HepG2 (cell line): Measurements from ENCODE around the gene WWP2. TPM values are rescaled to one million over a fixed set of nuclear protein-coding genes. Genes with fewer than 3 reads are reported as not detected.

ENCODE experiments used
- ATAC-seq: fragments of 200-7000 bp; cut with Tn5 transposase; 3 replicates; pipeline ENCODE4 v1.9.1; 2020; ENCODE audit warnings: mild to moderate bottlenecking, moderate library complexity
- BruUV-seq: library from RNA; stranded (reverse); fragments of 400-500 nt; replicated peaks from 2 replicates; lab custom pipeline; 2021; lab: Mats Ljungman, UMichigan
- CTCF ChIA-PET: fragments of 300-600 bp; formaldehyde crosslinking; extraction: SDS; loops from one replicate; lab custom pipeline; 2021; ENCODE audit warnings: low total read pairs, inconsistent platforms, low intra/inter-chr PET ratio; lab: Yijun Ruan, JAX
- POLR2A ChIA-PET: fragments of 350-600 bp; sonication (Branson Sonifier 250); formaldehyde crosslinking; loops from one replicate; lab custom pipeline; 2020; ENCODE audit warnings: antibody characterized with exemption, inconsistent platforms; lab: Yijun Ruan, JAX
- DNase-seq: peaks from one replicate; pipeline ENCODE4 v3.0.0-alpha.2; 2015; ENCODE audit warnings: low spot score
- FAIRE-seq: peaks from 3 replicates; lab custom pipeline; 2011; peaks lifted over from hg19 to GRCh38; lab: Jason Lieb, UNC
- H2AFZ ChIP-seq: one replicate; pipeline ENCODE4 v1.6.1; 2011; ENCODE audit warnings: low read length, inconsistent platforms
- H3K27ac ChIP-seq: fragments of 300-600 bp; 3 replicates; pipeline ENCODE4 v1.8.0; 2011; ENCODE audit warnings: mixed run types, mild to moderate bottlenecking, mixed read lengths, low read length, inconsistent platforms; ENCODE audit not compliant: insufficient read depth; ENCODE audit errors: extremely low read length
- H3K27me3 ChIP-seq, 2 experiments: fragments of 200-600 bp in 1 of 2; 2 replicates in 1 of 2; 3 replicates in 1 of 2; pipeline versions ENCODE4 v1.6.0 to v1.8.0; 2011; ENCODE audit warnings: low read length in 2 of 2, mild to moderate bottlenecking in 2 of 2, moderate library complexity in 2 of 2, inconsistent platforms in 1 of 2; ENCODE audit not compliant: insufficient read depth in 2 of 2, control insufficient read depth in 1 of 2
- H3K36me3 ChIP-seq, 2 experiments: fragments of 200-600 bp in 1 of 2; replicated peaks in 1 of 2; 2 replicates in 1 of 2; 3 replicates in 1 of 2; pipeline versions ENCODE4 v1.5.1 to v1.8.0; 2011; ENCODE audit warnings: low read length in 2 of 2, inconsistent platforms in 1 of 2; ENCODE audit not compliant: insufficient read depth in 2 of 2, control insufficient read depth in 1 of 2
- H3K4me1 ChIP-seq: 2 replicates; pipeline ENCODE4 v1.5.1; 2012; ENCODE audit warnings: low read length, inconsistent platforms; ENCODE audit not compliant: insufficient read depth
- H3K4me2 ChIP-seq: 2 replicates; pipeline ENCODE4 v1.6.0; 2011; ENCODE audit warnings: low read depth, low read length, inconsistent platforms
- H3K4me3 ChIP-seq, 3 experiments: fragments of 200-600 bp in 1 of 3; sonication (generic), shearing (Covaris generic) in 1 of 3; replicated peaks in 1 of 3; 2 replicates each; pipeline ENCODE4 v1.5.1; 2011 to 2016; ENCODE audit warnings: low read length in 3 of 3, inconsistent platforms in 2 of 3, low read depth in 2 of 3, mild to moderate bottlenecking in 2 of 3, control low read depth in 1 of 3, mixed read lengths in 1 of 3; ENCODE audit not compliant: insufficient read depth in 1 of 3
- H3K79me2 ChIP-seq: one replicate; pipeline ENCODE4 v1.6.1; 2011; ENCODE audit warnings: low read length, inconsistent platforms; ENCODE audit not compliant: insufficient read depth
- H3K9ac ChIP-seq: 2 replicates; pipeline ENCODE4 v1.6.0; 2011; ENCODE audit warnings: mild to moderate bottlenecking, low read depth, low read length, inconsistent platforms; ENCODE audit not compliant: insufficient read depth
- H3K9me3 ChIP-seq: 2 replicates; pipeline ENCODE4 v1.5.1; 2012; ENCODE audit warnings: mild to moderate bottlenecking, low read length
- H4K20me1 ChIP-seq: 2 replicates; pipeline ENCODE4 v1.6.0; 2011; ENCODE audit warnings: inconsistent platforms, mild to moderate bottlenecking, low read length, moderate library complexity; ENCODE audit not compliant: insufficient read depth
- CHD4 ChIP-seq: fragments of 200-600 bp; sonication (generic); IDR thresholded peaks from 2 replicates; pipeline ENCODE4 v1.7.0; 2017; ENCODE audit warnings: mild to moderate bottlenecking, low read length, borderline replicate concordance
- GATAD1 ChIP-seq: IDR thresholded peaks from 2 replicates; pipeline ENCODE4 v1.6.1; 2016; ENCODE audit warnings: missing genetic modification reagents, missing compliant biosample characterization
- KDM1A ChIP-seq: IDR thresholded peaks from 2 replicates; pipeline ENCODE4 v1.6.1; 2016; ENCODE audit warnings: missing compliant biosample characterization
- SAFB2 ChIP-seq: sonication (generic); formaldehyde crosslinking; IDR thresholded peaks from 2 replicates; pipeline ENCODE4 v1.5.1; 2020; ENCODE audit warnings: missing genetic modification reagents, low read depth, mild to moderate bottlenecking, borderline replicate concordance
- TEAD2 ChIP-seq: sonication (generic); formaldehyde crosslinking; IDR thresholded peaks from 2 replicates; pipeline ENCODE4 v1.9.0; 2021; ENCODE audit warnings: missing genetic modification reagents
- ZNF33A ChIP-seq: sonication (generic); formaldehyde crosslinking; IDR thresholded peaks from 2 replicates; pipeline ENCODE4 v1.5.1; 2020; ENCODE audit warnings: missing genetic modification reagents, mild to moderate bottlenecking, moderate library complexity, borderline replicate concordance
- ZNF501 ChIP-seq: sonication (generic); formaldehyde crosslinking; IDR thresholded peaks from 2 replicates; pipeline ENCODE4 v1.5.1; 2020; ENCODE audit warnings: mild to moderate bottlenecking, moderate library complexity, missing genetic modification reagents
- ZNF75D ChIP-seq: sonication (generic); formaldehyde crosslinking; IDR thresholded peaks from 2 replicates; pipeline ENCODE4 v1.8.1; 2023; ENCODE audit warnings: missing genetic modification reagents, mild to moderate bottlenecking, borderline replicate concordance
- ZNF788 ChIP-seq: sonication (generic); formaldehyde crosslinking; IDR thresholded peaks from 2 replicates; pipeline ENCODE4 v1.5.0; 2020; ENCODE audit warnings: mild to moderate bottlenecking, missing genetic modification reagents, borderline replicate concordance
- WGBS: methylation state at CpG from one replicate; pipeline ENCODE4 v1.1.6; 2017; ENCODE audit warnings: low lambda C conversion rate; 5-methylcytosine and 5-hydroxymethylcytosine counted together
- in situ Hi-C: cut with HindIII; loops from 2 replicates; pipeline ENCODE4 v1.10.0; 2017; ENCODE audit warnings: low pct_unique_long_range_greater_than_20kb; ENCODE audit not compliant: extremely low pct_ligation_motif_present
- intact Hi-C: fragments of 100-400 bp; cut with micrococcal nuclease; formaldehyde crosslinking; loops from one replicate; pipeline ENCODE4 v1.10.0; 2022; ENCODE audit not compliant: unreplicated experiment
- polyA plus RNA-seq, 8 experiments: library from polyadenylated mRNA; depleted of rRNA in 3 of 8; stranded (reverse) in 7 of 8; unstranded in 1 of 8; fragments of >200 nt; fragmentation: Illumina TruSeq in 4 of 8; extraction: Trizol in 4 of 8; gene quantifications; 2 replicates each; pipeline versions ENCODE4 v1.2.1 to v1.2.3, GENCODE V29; 2011 to 2016; ENCODE audit warnings: low read depth in 4 of 8, missing spikeins in 1 of 8, mixed read lengths in 1 of 8; ENCODE audit not compliant: insufficient read depth in 1 of 8
- total RNA-seq, 5 experiments: library from RNA; depleted of rRNA; stranded (reverse); fragments of >200 nt; fragmentation: Illumina TruSeq; extraction: Trizol; gene quantifications; 2 replicates each; pipeline ENCODE4 v1.2.3, GENCODE V29; 2016; ENCODE audit warnings: low read depth in 1 of 5
- TF ChIP-seq, protein P1 (sequence below), 2 experiments: sonication (generic) in 1 of 2; formaldehyde crosslinking in 1 of 2; IDR thresholded peaks; 2 replicates each; pipeline versions ENCODE4 v1.6.1 to v1.9.0; 2014 to 2022; ENCODE audit warnings: antibody characterized with exemption in 1 of 2, borderline replicate concordance in 1 of 2, inconsistent platforms in 1 of 2, low read depth in 1 of 2, missing genetic modification reagents in 1 of 2
- TF ChIP-seq, protein P2 (sequence below): sonication (generic); formaldehyde crosslinking; IDR thresholded peaks from 2 replicates; pipeline ENCODE4 v1.4.0; 2020; ENCODE audit warnings: mild to moderate bottlenecking, missing genetic modification reagents
- TF ChIP-seq, protein P3 (sequence below): IDR thresholded peaks from 2 replicates; pipeline ENCODE4 v1.6.1; 2018; ENCODE audit warnings: missing genetic modification reagents
- TF ChIP-seq, protein P4 (sequence below): sonication (generic); IDR thresholded peaks from 2 replicates; pipeline ENCODE4 v1.6.1; 2016; ENCODE audit warnings: low read depth, borderline replicate concordance

The WWP2 gene
- total and polyA plus RNA-seq, 2 of the 13 experiments (the other 11 are each of a cell fraction or from before 2014, with no cell fraction given): 11.4 to 28.2 TPM

DNA sequence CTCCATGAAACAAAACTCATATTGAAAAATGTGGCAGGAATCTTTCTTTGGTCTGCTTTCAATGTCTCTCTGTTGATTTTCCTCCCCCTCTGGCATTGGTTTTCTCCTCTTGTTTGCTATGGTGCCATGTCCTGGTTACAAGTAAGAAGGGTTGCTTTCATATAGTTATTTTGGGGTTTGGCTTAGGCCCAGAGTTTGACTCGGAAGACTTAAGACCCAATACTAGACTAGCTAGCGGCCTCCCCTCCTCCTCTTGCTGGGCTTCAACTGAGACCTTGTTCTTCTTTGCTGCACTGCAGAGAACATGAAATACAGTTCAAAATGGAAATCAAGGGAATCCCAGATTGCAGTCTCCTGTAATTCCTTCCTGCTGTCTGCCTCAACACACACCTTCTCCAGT, 159.0 kb downstream of the WWP2 start:
- no peaks in the 10 kb centered on the region for H4K20me1 ChIP-seq
- no peaks in the 10 kb centered on the region for H3K27me3 ChIP-seq
- in situ Hi-C loops (no loop called here), intact Hi-C loops (no loop called here)
- no peak for DNase-seq
- 91% methylated on average over 2 of the region's 2 CpGs for WGBS
- H3K4me3 ChIP-seq: no peak overlapping the region
- H3K27ac ChIP-seq: no peak overlapping the region
- TF ChIP-seq, protein P1, sequence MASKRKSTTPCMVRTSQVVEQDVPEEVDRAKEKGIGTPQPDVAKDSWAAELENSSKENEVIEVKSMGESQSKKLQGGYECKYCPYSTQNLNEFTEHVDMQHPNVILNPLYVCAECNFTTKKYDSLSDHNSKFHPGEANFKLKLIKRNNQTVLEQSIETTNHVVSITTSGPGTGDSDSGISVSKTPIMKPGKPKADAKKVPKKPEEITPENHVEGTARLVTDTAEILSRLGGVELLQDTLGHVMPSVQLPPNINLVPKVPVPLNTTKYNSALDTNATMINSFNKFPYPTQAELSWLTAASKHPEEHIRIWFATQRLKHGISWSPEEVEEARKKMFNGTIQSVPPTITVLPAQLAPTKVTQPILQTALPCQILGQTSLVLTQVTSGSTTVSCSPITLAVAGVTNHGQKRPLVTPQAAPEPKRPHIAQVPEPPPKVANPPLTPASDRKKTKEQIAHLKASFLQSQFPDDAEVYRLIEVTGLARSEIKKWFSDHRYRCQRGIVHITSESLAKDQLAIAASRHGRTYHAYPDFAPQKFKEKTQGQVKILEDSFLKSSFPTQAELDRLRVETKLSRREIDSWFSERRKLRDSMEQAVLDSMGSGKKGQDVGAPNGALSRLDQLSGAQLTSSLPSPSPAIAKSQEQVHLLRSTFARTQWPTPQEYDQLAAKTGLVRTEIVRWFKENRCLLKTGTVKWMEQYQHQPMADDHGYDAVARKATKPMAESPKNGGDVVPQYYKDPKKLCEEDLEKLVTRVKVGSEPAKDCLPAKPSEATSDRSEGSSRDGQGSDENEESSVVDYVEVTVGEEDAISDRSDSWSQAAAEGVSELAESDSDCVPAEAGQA (IDR thresholded peaks at IDR 0.05; ENCODE audit: low read depth): no peak
- TF ChIP-seq, protein P1 (CRISPR knock-in tag; IDR thresholded peaks at IDR 0.05; ENCODE audit: borderline replicate concordance): no peak
- TF ChIP-seq SAFB2 (CRISPR knock-in tag) (no peak), ZNF788 (CRISPR knock-in tag) (no peak), ZNF33A (no peak), KDM1A (CRISPR knock-in tag) (no peak), TEAD2 (CRISPR knock-in tag) (no peak), ZNF501 (CRISPR knock-in tag) (no peak), CHD4 (no peak), GATAD1 (no peak), ZNF75D (CRISPR knock-in tag) (no peak)
- TF ChIP-seq, protein P2, sequence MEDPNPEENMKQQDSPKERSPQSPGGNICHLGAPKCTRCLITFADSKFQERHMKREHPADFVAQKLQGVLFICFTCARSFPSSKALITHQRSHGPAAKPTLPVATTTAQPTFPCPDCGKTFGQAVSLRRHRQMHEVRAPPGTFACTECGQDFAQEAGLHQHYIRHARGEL: no peak
- TF ChIP-seq, protein P3, sequence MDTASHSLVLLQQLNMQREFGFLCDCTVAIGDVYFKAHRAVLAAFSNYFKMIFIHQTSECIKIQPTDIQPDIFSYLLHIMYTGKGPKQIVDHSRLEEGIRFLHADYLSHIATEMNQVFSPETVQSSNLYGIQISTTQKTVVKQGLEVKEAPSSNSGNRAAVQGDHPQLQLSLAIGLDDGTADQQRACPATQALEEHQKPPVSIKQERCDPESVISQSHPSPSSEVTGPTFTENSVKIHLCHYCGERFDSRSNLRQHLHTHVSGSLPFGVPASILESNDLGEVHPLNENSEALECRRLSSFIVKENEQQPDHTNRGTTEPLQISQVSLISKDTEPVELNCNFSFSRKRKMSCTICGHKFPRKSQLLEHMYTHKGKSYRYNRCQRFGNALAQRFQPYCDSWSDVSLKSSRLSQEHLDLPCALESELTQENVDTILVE: no peak
- TF ChIP-seq, protein P4, sequence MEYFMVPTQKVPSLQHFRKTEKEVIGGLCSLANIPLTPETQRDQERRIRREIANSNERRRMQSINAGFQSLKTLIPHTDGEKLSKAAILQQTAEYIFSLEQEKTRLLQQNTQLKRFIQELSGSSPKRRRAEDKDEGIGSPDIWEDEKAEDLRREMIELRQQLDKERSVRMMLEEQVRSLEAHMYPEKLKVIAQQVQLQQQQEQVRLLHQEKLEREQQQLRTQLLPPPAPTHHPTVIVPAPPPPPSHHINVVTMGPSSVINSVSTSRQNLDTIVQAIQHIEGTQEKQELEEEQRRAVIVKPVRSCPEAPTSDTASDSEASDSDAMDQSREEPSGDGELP: no peak
- ChIA-PET POLR2A (no interaction called here), CTCF (no interaction called here)
- BruUV-seq: no TSS peak
- H2AFZ ChIP-seq: no peak overlapping the region
- H3K79me2 ChIP-seq: no peaks in the 10 kb centered on the region
- ATAC-seq: no peak
- FAIRE-seq: no peak
- no peak overlapping the region for H3K9ac ChIP-seq
- H3K4me2 ChIP-seq: no peak overlapping the region
- H3K4me1 ChIP-seq: peaks cover 20% of the 10 kb centered on the region
- peaks cover 4 to 7% of the 10 kb centered on the region in 2 experiments; a peak in 2 of 5 replicates for H3K36me3 ChIP-seq
- H3K9me3 ChIP-seq: no peaks in the 10 kb centered on the region
